PFSK-1 (cell line): ENCODE measurements around the gene BUB1B.

Experiments used
- FOXP2 ChIP-seq: optimal IDR thresholded peaks from 2 replicates; pipeline ENCODE3; 2011; ENCODE audit warnings: borderline replicate concordance, control low read depth, inconsistent platforms; ENCODE audit not compliant: insufficient read depth; ENCODE audit errors: extremely low read length, extremely low read depth
- POLR2AphosphoS5 ChIP-seq: IDR thresholded peaks from 2 replicates; pipeline ENCODE4 v1.6.1; 2012; ENCODE audit warnings: low read depth, mild to moderate bottlenecking, control low read depth, low read length, moderate library complexity
- SIN3A ChIP-seq: IDR thresholded peaks from 2 replicates; pipeline ENCODE4 v1.6.1; 2012; ENCODE audit warnings: mild to moderate bottlenecking, low read length, moderate library complexity, borderline replicate concordance; ENCODE audit not compliant: insufficient read depth
- TAF1 ChIP-seq: IDR thresholded peaks from 2 replicates; pipeline ENCODE4 v1.6.1; 2012; ENCODE audit warnings: low read length, control low read depth, borderline replicate concordance; ENCODE audit not compliant: insufficient read depth
- TF ChIP-seq, protein P1 (sequence below), 2 experiments: IDR thresholded peaks; 2 replicates each; pipeline versions ENCODE4 v1.6.1 to v1.8.0; 2011 to 2012; ENCODE audit warnings: low read depth in 2 of 2, low read length in 2 of 2, control low read depth in 1 of 2, inconsistent platforms in 1 of 2, mild to moderate bottlenecking in 1 of 2, moderate library complexity in 1 of 2; ENCODE audit not compliant: insufficient read depth in 1 of 2

Gene BUB1B

DNA sequence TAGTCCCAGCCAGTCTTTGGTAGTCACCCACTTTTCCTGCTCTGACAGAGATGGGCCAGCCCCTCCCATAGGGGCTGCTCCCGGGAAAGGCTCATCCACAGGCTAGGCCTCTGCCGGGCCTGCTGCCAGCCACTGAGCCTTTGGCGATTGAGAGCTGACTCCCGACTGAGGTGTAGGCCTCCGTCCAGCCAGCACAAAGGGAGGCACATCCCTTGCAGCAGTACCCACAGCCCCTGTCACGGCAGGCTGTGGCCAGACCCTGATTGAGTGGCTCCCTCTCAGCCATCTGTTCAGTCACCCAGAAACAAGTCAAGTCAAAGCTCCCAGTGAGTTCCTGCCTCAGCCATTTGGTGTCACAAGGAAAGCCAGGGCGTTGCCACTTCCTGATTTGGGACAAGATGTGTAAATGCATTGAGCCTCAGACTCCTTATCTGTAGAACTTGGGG, 71.8 kb downstream of the BUB1B start:
- TF ChIP-seq TAF1 (no peak), FOXP2 (no peak), SIN3A (no peak)
- TF ChIP-seq, protein P1, sequence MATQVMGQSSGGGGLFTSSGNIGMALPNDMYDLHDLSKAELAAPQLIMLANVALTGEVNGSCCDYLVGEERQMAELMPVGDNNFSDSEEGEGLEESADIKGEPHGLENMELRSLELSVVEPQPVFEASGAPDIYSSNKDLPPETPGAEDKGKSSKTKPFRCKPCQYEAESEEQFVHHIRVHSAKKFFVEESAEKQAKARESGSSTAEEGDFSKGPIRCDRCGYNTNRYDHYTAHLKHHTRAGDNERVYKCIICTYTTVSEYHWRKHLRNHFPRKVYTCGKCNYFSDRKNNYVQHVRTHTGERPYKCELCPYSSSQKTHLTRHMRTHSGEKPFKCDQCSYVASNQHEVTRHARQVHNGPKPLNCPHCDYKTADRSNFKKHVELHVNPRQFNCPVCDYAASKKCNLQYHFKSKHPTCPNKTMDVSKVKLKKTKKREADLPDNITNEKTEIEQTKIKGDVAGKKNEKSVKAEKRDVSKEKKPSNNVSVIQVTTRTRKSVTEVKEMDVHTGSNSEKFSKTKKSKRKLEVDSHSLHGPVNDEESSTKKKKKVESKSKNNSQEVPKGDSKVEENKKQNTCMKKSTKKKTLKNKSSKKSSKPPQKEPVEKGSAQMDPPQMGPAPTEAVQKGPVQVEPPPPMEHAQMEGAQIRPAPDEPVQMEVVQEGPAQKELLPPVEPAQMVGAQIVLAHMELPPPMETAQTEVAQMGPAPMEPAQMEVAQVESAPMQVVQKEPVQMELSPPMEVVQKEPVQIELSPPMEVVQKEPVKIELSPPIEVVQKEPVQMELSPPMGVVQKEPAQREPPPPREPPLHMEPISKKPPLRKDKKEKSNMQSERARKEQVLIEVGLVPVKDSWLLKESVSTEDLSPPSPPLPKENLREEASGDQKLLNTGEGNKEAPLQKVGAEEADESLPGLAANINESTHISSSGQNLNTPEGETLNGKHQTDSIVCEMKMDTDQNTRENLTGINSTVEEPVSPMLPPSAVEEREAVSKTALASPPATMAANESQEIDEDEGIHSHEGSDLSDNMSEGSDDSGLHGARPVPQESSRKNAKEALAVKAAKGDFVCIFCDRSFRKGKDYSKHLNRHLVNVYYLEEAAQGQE (IDR thresholded peaks at IDR 0.05; ENCODE audit: insufficient read depth in 1 of 2, low read depth in 2 of 2, low read length in 2 of 2): no peak

DNA sequence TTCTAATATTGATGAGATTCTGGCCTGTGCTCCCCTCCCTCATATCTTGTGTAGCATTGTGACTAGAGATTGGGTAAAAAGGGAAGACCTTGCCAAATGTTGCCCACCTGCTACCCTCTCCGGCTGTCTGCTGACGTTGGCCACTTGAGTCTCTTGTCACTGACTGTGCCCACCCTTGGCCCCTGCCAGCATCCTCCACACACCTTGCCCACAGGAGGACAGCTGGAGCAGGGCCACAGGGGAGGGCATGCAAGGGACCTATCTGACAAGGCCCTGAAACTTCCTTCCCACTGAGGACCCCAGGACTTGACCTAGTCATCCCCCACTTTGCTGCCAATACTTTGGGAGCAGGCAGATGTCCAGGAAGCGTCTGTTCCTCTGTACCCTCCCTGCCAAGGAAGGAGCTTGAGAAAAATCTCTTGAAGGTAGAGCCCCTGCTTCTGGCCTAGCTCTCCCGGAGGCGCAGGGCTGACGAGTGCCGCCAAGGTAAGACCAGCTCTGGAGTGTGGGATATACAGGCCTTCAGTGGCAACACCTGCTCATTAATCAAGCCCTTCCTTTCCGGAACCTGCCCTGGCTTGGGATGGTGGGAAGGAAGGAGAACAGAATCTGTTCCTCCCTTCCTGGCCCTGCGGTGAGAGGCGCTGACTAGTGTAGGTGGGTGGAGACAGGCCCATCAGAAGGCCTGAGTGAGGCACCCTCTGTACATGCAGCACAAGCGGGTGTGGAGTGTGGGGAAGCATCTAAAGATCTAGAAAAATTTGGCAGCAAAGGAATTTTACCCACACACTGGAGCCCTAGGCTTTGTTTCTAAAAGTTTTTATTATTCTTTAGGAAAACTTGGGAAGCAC, 73.1 kb downstream of the BUB1B start:
- no peak for TF ChIP-seq POLR2AphosphoS5
- TF ChIP-seq FOXP2: no peak
- TF ChIP-seq, protein P1 (IDR thresholded peaks at IDR 0.05; ENCODE audit: insufficient read depth in 1 of 2, low read depth in 2 of 2, low read length in 2 of 2): no peak
- no peak for TF ChIP-seq TAF1
- TF ChIP-seq SIN3A: no peak

DNA sequence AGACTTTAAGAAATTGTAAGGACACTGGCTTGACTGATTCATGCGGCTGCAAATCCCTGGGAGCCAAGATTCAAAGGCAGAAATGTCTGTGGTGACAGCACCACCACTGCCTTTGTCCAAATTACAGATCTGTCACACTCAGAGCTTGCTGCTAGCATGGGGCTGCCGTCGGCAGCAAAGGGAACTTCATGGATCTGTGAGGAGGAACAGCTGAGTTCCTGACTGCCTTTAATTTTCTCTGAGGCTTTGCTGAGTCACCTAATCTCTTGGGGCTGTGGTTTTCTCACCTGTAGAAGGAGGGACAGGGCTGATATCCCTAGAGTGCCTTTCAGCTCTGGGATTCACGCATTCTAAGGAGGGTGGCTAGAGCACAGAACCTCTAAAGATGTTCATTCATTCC, 73.9 kb downstream of the BUB1B start:
- no peak for TF ChIP-seq SIN3A
- no peak for TF ChIP-seq TAF1
- TF ChIP-seq POLR2AphosphoS5: no peak
- no peak for TF ChIP-seq FOXP2
- TF ChIP-seq, protein P1 (IDR thresholded peaks at IDR 0.05; ENCODE audit: insufficient read depth in 1 of 2, low read depth in 2 of 2, low read length in 2 of 2): no peak

DNA sequence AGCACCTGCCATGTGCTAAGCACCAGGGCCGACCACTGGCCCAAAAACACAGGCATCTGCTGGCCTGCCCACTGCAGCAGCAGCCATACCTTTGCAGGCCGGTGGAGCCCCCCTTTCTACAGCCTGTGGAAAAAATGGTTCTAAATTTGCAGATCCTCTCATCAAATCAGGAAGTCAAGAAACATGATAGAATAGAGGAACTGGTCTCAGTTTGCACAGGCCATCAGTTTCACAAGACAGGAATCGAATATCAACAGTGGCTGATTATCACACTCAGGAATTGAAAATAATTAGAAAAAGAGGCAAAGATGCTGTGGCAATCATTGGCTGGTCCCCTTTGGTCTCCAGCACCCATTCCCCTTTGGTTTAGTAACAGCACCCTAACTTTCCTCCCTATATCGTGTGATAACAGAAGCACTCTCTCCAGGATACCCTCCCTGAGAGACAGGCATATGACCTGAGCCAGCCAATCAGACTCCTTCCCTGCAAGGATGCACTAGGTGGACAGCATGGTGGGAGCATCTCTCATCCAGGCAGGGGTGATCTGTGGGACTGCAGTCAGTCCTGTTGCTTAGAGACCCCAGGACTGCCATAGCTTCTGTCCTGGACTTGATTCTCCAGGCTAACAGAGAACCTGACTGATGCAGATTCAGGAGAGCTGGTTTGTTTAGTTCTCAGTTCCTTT, 74.5 kb downstream of the BUB1B start:
- TF ChIP-seq POLR2AphosphoS5 (no peak), SIN3A (no peak), FOXP2 (no peak), TAF1 (no peak)
- TF ChIP-seq, protein P1 (IDR thresholded peaks at IDR 0.05; ENCODE audit: insufficient read depth in 1 of 2, low read depth in 2 of 2, low read length in 2 of 2): no peak
